HG02970 (cell line): ENCODE data around the gene CEP120.

ENCODE experiments used
- ATAC-seq: cut with Tn5 transposase; IDR thresholded peaks from one replicate; pipeline ENCODE4 v1.9.1; 2021; ENCODE audit warnings: mild to moderate bottlenecking, moderate library complexity, moderate number of reproducible peaks; ENCODE audit not compliant: unreplicated experiment, low FRiP score

CEP120 gene

DNA sequence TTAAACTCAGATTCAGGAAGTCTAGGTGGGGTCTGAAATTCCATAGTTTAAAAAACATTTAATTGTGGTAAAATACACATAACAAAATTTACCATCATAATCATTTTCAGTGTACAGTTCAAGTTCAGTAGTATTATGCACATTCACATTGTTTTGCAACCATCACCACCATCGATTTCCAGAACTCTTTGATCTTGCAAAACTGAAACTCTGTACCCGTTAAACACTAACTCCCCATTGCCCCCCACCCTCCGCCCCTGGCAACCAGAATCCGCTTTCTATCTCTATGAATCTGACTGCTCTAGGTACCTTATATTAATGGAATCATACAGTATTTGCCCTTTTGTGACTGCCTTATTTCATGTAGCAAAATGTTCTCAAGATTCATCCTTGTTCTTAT lies 117.5 kb downstream of the CEP120 start:
- no peak for ATAC-seq

DNA sequence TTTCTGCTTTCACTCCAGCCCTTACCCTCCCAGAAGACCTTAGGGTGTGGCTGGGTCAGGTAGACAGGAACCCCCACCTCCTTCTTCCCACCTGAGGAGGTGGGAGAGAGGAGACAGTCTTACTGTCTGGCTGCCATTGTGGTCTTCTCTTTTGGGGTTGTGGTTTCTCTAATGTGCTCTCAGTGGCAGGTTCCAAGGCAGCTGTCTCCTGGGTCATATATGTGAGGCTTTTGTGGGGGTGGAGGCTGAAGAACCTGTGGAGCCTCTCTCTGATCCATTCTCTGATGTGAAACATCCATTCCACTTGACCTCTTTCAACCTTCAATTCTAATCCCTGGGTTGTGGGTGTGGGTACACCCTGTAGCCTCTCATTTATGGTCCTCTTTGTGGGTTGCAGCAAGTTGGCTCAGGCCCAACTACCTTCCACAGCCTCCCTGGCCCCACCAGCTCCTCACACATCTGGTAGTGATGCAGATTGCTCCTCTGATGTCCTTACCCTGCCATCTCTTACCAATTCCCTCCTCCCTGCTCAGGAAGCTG lies 118.4 kb downstream of the CEP120 start:
- no peak for ATAC-seq

DNA sequence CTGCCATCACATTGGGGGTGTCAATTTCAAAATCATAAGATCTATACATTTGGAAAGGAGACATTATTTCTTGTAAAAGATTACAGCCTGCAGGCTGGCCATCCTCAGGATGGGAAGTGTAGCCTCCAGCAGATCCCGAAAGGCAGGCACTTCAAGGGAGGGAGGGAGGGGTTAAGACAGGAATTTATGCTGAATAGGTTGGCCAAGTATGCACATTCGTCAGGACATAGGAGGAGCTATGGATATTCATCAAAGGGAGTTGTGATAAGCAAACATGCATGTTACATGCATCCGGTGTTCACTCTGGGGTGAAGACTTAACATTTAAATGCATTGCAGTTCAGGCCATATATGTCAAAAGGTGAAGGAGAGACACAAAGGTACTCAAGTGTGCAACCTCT lies 119.4 kb downstream of the CEP120 start:
- ATAC-seq = no peak

DNA sequence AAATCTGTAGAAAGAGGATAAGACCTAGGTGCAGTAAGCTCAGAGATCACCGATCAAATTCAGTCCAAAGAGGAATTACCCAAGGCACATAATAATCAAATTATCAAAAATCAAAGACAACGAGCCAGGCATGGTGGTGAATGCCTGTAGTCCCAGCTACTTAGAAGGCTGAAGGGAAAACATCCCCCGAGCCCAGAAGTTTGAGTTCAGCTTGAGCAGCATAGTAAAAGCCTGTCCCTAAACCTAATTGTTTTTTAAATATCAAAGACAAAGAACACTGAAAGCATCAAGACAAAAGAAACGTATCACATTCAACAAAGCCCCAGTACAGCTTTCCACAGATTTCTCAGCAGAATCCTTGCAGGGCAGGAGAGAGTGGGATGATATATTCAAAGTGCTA lies 122.9 kb downstream of the CEP120 start:
- ATAC-seq = no peak

DNA sequence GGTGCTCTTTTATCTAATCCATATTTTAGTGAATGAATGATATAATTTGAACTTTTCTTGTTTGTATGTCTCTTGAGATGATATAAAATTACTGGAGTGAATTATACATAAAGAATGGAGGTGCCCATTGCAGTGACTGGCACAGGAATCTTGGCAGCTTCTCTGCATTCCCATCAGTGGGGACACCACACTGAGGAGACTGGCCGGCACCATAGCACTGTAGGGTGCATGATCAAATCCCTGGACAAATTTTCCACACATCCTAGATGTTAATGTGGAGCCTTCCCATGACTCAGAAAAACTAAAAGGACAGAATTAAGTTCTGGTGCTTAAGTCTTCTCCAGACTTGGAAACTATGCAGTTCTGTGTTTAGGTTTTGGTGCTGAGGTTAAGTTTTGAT lies 124.1 kb downstream of the CEP120 start:
- ATAC-seq = no peak

DNA sequence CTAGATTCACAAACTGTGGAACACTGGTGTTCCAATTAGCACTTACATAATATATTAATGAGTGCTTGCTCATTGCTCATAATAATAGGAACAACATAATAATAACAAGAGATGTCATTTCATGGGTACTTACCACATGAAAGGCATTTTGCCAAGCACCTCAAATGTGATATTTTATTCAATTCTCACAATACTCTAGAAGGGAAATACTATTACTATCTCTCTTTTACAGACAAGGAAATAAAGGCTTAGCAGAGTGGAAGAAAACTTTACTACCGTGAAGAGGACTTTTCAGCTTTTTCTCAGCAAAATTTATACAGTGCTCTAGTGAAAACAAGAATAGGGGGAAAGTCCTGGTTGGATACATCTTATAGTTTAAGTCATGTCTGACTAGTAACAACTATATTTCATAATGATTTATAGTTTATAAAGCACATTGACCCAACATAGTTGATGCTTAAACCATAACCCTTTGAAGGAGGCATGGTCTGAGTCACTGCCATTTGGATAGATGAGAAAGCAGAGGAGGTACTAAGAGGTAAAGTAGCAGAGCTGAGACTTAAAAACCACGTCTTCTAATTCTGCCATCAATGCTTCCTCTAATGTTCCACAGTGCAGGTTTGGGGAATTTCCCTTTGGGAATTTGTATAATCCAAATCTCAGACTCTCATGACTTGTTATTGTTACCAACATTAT lies 124.7 kb downstream of the CEP120 start:
- ATAC-seq = no peak

DNA sequence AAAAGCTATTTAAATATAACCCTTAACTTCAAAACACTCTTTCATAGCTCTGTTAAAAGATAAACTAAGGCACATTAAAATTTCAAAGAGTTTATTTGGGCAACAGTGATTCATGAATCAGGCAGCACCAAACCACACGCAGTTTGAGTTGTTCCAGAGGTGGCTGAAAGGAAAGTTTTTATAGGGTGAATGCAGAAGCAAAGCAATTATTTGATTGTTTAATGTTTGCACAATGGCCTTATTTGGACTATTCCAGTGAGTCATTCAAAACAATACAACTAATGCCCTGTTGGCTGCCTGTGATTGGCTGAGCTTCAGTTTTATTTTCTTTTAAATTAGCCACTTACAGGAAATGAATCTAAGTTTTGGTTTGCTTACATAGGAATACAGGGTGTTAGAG lies 125.3 kb downstream of the CEP120 start:
- ATAC-seq = no peak

DNA sequence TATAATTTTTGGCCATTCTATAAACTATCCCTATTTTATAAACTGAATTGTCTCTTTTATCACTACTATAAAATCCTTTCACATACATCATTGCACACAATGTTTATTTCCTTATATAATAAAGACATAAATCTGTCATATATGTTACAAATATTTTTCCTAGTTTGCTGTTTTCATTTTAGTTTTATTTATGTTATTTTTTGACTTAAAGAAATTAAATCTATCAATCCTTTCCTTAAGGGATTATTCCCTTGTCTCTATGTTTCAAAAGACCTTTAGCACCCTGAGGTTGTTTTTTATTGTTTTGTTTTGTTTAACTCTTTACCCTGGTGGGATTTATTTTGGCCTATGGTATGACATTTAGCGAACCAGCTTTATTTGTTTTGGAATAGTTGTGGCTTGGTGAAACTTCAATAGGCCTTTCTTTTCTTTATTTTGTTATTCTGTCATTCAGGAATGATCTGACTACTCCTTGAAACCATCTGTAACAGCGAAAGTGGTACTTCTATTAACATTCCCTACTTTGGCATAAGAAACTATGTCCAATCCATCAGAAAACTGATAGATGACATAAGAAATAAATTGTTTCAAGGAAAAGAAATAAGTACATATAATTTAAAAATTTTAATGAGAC lies 125.9 kb downstream of the CEP120 start:
- no peak for ATAC-seq
